AG09319 (cell line): Measurements from ENCODE around the gene CYSRT1.

Source experiments
- DNase-seq: peaks from one replicate; pipeline ENCODE4 v3.0.0-alpha.2; 2010; ENCODE audit warnings: low read depth; ENCODE audit errors: extremely low read depth
- TF ChIP-seq, protein P1 (sequence below): IDR thresholded peaks from 2 replicates; pipeline ENCODE4 v1.5.1; 2011; ENCODE audit warnings: low read depth, mild to moderate bottlenecking, inconsistent platforms, low read length, moderate library complexity

Gene CYSRT1

DNA sequence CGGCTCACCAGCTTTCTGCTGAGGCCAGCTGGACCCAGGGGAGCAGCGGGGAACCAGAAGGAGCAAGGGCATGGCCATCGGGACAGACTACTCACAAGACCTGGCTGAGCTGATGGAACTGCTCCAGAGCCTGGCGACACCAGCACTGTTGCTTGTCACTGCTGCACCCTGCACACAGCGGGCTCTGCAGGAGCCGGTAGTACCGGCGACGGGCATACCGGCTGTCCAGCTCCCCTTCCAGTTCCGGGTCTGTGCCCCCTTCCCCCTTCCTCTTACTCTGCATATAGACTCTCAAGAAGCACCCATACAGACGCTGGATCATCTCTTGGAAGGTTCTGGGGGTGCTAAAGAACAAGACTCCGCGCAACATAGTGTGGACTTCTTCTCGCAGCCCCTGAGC lies 37.6 kb upstream of the CYSRT1 start:
- no peak for DNase-seq
- TF ChIP-seq, protein P1, sequence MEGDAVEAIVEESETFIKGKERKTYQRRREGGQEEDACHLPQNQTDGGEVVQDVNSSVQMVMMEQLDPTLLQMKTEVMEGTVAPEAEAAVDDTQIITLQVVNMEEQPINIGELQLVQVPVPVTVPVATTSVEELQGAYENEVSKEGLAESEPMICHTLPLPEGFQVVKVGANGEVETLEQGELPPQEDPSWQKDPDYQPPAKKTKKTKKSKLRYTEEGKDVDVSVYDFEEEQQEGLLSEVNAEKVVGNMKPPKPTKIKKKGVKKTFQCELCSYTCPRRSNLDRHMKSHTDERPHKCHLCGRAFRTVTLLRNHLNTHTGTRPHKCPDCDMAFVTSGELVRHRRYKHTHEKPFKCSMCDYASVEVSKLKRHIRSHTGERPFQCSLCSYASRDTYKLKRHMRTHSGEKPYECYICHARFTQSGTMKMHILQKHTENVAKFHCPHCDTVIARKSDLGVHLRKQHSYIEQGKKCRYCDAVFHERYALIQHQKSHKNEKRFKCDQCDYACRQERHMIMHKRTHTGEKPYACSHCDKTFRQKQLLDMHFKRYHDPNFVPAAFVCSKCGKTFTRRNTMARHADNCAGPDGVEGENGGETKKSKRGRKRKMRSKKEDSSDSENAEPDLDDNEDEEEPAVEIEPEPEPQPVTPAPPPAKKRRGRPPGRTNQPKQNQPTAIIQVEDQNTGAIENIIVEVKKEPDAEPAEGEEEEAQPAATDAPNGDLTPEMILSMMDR: no peak

DNA sequence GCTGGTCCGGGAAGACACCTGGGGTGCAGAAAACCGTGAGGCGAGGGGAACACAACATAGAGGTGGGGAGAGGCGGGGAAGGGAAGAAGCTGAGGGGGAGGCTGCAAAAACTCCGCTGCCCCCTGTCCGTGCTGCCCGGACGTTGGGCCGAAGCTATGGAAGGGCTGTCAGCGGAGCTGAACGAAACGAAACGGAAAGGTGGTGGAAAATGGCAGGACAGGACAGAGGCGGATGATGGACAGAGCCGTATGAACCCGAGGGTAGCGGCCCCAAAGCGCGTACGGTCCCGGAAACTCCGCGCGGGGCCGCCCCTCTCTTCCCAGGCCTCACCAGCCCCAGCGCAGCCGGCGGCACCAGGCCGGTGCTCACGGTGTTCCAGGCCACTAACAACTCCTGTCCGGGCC lies 36.9 kb upstream of the CYSRT1 start:
- DNase-seq: no peak
- TF ChIP-seq, protein P1: no peak

DNA sequence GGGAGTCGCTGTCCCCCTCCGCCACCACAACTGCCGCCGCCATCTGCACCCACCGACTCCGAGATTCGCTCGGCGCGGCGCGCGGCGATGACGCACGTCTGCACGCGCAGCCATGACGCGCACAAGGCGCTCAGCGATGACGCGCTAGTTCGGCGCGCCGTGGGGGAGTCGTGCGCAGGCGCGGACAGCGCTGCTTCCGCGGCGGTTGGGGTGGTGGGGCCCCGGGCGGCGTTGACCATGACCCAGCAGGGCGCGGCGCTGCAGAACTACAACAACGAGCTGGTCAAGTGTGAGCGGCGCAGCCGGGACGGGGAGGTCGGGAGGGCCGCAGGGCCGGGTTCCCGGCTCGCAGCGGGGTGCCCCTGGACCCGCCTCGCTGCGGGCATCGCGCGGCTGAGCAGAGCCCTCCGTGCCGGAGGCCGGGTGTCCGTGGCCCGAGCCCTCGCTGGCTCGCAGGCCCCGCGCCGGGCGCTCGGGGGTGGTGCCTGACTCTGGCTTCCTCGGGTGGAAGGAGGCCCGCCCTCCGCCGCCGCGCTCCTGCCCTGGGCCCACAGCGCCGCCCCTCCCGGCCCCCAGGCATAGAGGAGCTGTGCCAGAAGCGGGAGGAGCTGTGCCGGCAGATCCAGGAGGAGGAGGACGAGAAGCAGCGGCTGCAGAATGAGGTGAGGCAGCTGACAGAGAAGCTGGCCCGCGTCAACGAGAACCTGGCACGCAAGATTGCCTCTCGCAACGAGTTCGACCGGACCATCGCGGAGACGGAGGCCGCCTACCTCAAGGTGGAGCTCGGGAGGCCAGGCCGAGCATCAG lies 36.3 kb upstream of the CYSRT1 start, which contains the start of the genes ANAPC2 and SSNA1:
ANAPC2 (minus strand) TSS at position 71 of the 807 bp plus-strand sequence; CDS start at position 43, 28 bp downstream.
SSNA1 (plus strand) TSS at position 187 of the 807 bp plus-strand sequence; CDS start at position 238, 51 bp downstream.
- DNase-seq: peak; percentile 78
- TF ChIP-seq, protein P1: peak; percentile 47

DNA sequence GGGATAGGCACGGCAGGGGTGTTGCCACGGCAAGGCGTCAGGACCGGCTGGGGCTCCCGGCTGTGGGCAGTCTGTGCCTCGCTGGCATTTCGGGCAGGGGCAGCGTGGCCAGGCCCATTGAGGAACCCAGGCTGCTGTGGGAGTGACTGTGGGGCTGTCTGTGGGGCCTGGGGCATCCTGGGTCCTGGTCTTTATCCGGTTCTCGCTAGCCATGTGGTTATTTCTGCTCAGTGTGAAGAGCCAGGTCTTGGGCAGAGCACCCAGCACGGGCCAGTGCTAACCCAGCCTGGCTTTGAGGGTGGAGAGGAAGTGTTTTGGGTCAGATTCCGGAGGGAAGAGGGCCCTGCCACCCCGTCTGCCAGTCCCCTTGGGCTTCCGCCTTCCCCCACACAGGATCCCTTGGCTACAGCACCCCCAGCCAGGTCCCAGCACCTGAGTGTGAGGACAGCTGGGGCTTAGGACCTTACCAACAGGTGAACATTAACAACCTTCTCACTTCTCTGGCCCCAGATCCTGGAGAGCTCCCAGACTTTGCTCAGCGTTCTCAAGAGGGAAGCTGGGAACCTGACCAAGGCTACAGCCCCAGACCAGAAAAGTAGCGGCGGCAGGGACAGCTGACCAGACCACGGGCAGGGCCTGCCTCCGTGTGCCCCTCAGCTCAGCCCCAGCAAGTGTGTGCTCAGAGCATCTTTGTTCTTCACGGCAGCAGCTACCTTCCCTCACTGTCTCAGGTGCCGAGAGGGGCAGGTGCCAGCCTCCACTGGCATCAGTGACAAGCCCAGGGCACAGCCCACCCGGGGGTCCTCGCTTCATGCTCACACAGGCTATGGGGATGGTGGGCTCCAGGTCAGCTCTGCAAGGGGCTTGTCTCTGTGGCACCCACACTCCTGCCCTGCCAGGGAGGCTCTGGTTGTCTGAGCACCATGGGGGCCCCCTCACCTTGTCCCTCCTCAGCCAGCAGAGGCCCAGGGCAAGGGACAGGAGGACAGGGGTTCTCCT lies 35.4 kb upstream of the CYSRT1 start:
- no peak for DNase-seq
- TF ChIP-seq, protein P1: no peak

DNA sequence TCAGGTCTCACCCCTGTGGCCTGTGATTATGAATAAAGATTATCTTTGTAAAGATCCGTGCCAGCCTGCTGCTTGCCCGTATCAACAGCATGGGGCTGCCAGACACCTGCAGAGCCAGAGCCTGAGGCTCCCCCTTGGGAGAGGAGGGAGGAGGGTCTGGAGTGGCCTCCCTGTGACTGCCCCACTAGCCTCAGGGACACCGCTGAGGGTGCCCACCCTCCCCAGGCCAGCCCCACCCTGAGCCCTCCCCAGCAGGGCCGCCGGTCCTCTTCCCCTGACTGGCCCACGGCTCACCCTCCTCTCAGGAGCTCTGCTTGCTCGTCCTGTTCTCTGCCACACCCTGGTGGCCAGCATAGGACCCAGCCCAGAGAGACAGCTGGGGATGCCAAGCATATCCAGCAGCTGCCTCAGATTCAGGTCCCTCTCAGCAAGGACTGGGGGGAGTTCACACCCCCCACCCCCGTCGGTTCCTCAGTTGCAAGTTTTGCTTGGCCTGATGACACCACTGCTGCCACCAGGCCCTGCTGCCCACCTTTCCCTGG lies 34.6 kb upstream of the CYSRT1 start:
- TF ChIP-seq, protein P1: no peak
- no peak for DNase-seq

DNA sequence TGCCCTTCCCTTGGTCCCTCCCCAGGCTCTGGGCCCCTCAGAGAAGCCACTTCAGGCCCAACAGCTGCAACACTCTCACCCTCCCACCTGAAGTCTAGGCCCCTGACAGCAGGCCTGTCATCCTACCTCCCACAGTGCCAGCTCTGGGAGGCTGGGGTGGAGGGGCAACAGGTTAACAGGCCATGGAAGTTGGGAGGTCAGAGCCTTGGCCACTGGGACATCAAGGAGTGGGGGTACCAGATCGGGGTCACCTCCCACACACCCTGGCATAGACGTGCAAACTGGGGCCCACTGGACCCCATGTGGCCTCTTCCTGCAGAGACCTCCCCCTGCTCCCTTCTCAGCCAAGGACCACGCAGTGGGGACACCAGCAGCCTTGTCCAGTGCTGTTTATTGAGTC lies 33.7 kb upstream of the CYSRT1 start:
- no peak for DNase-seq
- TF ChIP-seq, protein P1: no peak
